Activated naive CD4-positive, alpha-beta T cell treated with anti-CD3 and anti-CD28 coated beads, Interleukin-2, amount 50 U/mL, for 16 hours (primary cell): Measurements from ENCODE around the gene STRIP2.
"Not testable (repeated sequence)": the region's sequence is repeated elsewhere in the genome, so short reads cannot be mapped to it uniquely, and the experiment has no call there.

ENCODE experiments used
- DNase-seq: peaks from one replicate; pipeline ENCODE4 v3.0.0-alpha.2; 2020

The STRIP2 gene

GRCh38 chr7:129423700-129424410 is 10.4 kb upstream of the STRIP2 start:
- DNase-seq = no peak

GRCh38 chr7:129426482-129426881 is 7.8 kb upstream of the STRIP2 start:
- DNase-seq = no peak

GRCh38 chr7:129427526-129428045 is 6.6 kb upstream of the STRIP2 start:
- DNase-seq = no peak

GRCh38 chr7:129431911-129432643 is 2.2 kb upstream of the STRIP2 start:
- no peak for DNase-seq

- DNase-seq = no peak
These were observed 565 bp downstream of the STRIP2 start for GRCh38 chr7:129434675-129435318.

- DNase-seq = no peak
These were observed 1.2 kb downstream of the STRIP2 start for GRCh38 chr7:129435414-129435829.

- DNase-seq = no peak
These were observed 2.2 kb downstream of the STRIP2 start for GRCh38 chr7:129436335-129436923.

- no peak for DNase-seq
These were observed 3.0 kb downstream of the STRIP2 start for GRCh38 chr7:129437190-129437589.

GRCh38 chr7:129438281-129438838 is 4.1 kb downstream of the STRIP2 start:
- no peak for DNase-seq

GRCh38 chr7:129438839-129439651 is 4.8 kb downstream of the STRIP2 start:
- DNase-seq = peak; percentile 75

GRCh38 chr7:129439963-129440625 is 5.9 kb downstream of the STRIP2 start:
- DNase-seq = no peak

- no peak for DNase-seq
These were observed 9.4 kb downstream of the STRIP2 start for GRCh38 chr7:129443612-129444011.

GRCh38 chr7:129444776-129445175 is 10.5 kb downstream of the STRIP2 start:
- DNase-seq = not testable (repeated sequence)

GRCh38 chr7:129446925-129447324 is 12.7 kb downstream of the STRIP2 start:
- not testable (repeated sequence) for DNase-seq

- DNase-seq = not testable (repeated sequence)
These were observed 13.2 kb downstream of the STRIP2 start for GRCh38 chr7:129447445-129447844.

GRCh38 chr7:129448608-129449007 is 14.4 kb downstream of the STRIP2 start:
- not testable (repeated sequence) for DNase-seq

- no peak for DNase-seq
These were observed 16.1 kb downstream of the STRIP2 start for GRCh38 chr7:129450295-129450694.

- DNase-seq = no peak
These were observed 18.5 kb downstream of the STRIP2 start for GRCh38 chr7:129452589-129453231.

- no peak for DNase-seq
These were observed 19.4 kb downstream of the STRIP2 start for GRCh38 chr7:129453510-129454248.

GRCh38 chr7:129454249-129454551 is 20.0 kb downstream of the STRIP2 start:
- no peak for DNase-seq
